CD4-positive, alpha-beta T cell (primary cell): ENCODE results near the gene ANKRD44. TPM values are rescaled to one million over a fixed set of nuclear protein-coding genes. Genes with fewer than 3 reads are reported as not detected.

ENCODE experiments used
- ATAC-seq: fragments of 200-7000 bp; cut with Tn5 transposase; one replicate; pipeline ENCODE4 v1.10.0; 2022; ENCODE audit warnings: mild to moderate bottlenecking; ENCODE audit not compliant: poor library complexity
- CTCF ChIA-PET: fragments of 350-600 bp; sonication (Branson Sonifier 250); formaldehyde crosslinking; loops from one replicate; lab custom pipeline; 2021; ENCODE audit warnings: antibody characterized with exemption, inconsistent platforms; lab: Charles Lee
- POLR2A ChIA-PET: fragments of 350-600 bp; sonication (Branson Sonifier 250); formaldehyde crosslinking; loops from one replicate; lab custom pipeline; 2021; ENCODE audit warnings: antibody characterized with exemption, inconsistent platforms; lab: Charles Lee
- DNase-seq, 14 experiments: peaks; one replicate each; pipeline ENCODE4 v3.0.0-alpha.2; 2013 to 2020; ENCODE audit warnings: mixed read lengths in 2 of 14
- H3K27ac ChIP-seq, 2 donors: one replicate each; pipeline versions ENCODE4 v1.5.1 to v1.7.0; 2013; ENCODE audit warnings: low read length in 2 of 2, low read depth in 1 of 2, mild to moderate bottlenecking in 1 of 2
- H3K27me3 ChIP-seq, 2 experiments: 1 replicate in 1 of 2; 2 replicates in 1 of 2; pipeline versions ENCODE4 v1.6.1 to v1.7.0; 2013; ENCODE audit warnings: low read length in 2 of 2, control low read depth in 1 of 2, mild to moderate bottlenecking in 1 of 2, moderate library complexity in 1 of 2; ENCODE audit not compliant: insufficient read depth in 2 of 2, control insufficient read depth in 1 of 2
- H3K36me3 ChIP-seq: one replicate; pipeline ENCODE4 v1.6.1; 2013; ENCODE audit warnings: low read length, control low read depth; ENCODE audit not compliant: insufficient read depth
- H3K4me1 ChIP-seq: one replicate; pipeline ENCODE4 v1.6.1; 2013; ENCODE audit warnings: low read length, control low read depth; ENCODE audit not compliant: insufficient read depth
- H3K4me3 ChIP-seq: one replicate; pipeline ENCODE4 v1.5.1; 2013; ENCODE audit warnings: mild to moderate bottlenecking, low read length, moderate library complexity
- H3K9me3 ChIP-seq, 2 experiments: 1 replicate in 1 of 2; 2 replicates in 1 of 2; pipeline versions ENCODE4 v1.6.1 to v1.7.0; 2013; ENCODE audit warnings: low read length in 2 of 2, mild to moderate bottlenecking in 2 of 2, control low read depth in 1 of 2, moderate library complexity in 1 of 2; ENCODE audit not compliant: control insufficient read depth in 1 of 2, insufficient read depth in 1 of 2
- H3K27ac Mint-ChIP-seq: one replicate; pipeline ENCODE4 v1.8.0; 2020; ENCODE audit warnings: mixed read lengths
- H3K27me3 Mint-ChIP-seq: one replicate; pipeline ENCODE4 v1.8.0; 2021; ENCODE audit warnings: mixed read lengths
- H3K36me3 Mint-ChIP-seq: one replicate; pipeline ENCODE4 v1.8.0; 2021; ENCODE audit warnings: low read depth, mixed read lengths
- H3K4me1 Mint-ChIP-seq: one replicate; pipeline ENCODE4 v1.8.0; 2021; ENCODE audit warnings: low read depth, mixed read lengths
- H3K4me3 Mint-ChIP-seq: one replicate; pipeline ENCODE4 v1.8.0; 2020; ENCODE audit warnings: mild to moderate bottlenecking, mixed read lengths
- H3K9me3 Mint-ChIP-seq: one replicate; pipeline ENCODE4 v1.8.0; 2020; ENCODE audit warnings: mixed read lengths
- CTCF ChIP-seq: fragments of 200-600 bp; IDR thresholded peaks from one replicate; pipeline ENCODE4 v1.8.0; 2022; ENCODE audit warnings: antibody characterized with exemption, mild to moderate bottlenecking
- intact Hi-C, 2 experiments: fragments of 100-400 bp; cut with DNase I in 1 of 2; cut with micrococcal nuclease in 1 of 2; formaldehyde crosslinking; loops; one replicate each; pipeline versions ENCODE4 v1.15.1 to v1.9.0; 2023 to 2025; cut with DNase I, micrococcal nuclease
- total RNA-seq, 174 experiments: library from RNA in 2 of 174; stranded (reverse) in 2 of 174; gene quantifications; one replicate each; pipeline ENCODE4 v1.2.3 and lab custom pipeline; 2021 to 2026

ANKRD44 gene
- total RNA-seq, 2 experiments from 2014 or later, result 170 to 186 TPM

- ChIA-PET POLR2A (interaction anchor here (1.0 to 1.9 kb wide), 3 partner anchors 30 to 162 kb away, joined by 3 to 6 read pairs (median 4); partner anchors contain the start of gene ANKRD44), CTCF (interaction anchor here (0.7 to 1.0 kb wide), 2 partner anchors 21 to 245 kb away, joined by 3 read pairs; no protein-coding TSS in a partner anchor)
- Histone ChIP-seq H3K36me3 (no peaks in the 10 kb centered on the region), H3K27me3 (no peaks in the 10 kb centered on the region), H3K4me3 (no peak overlapping the region), H3K9me3 (peaks cover 0 to 3% of the 10 kb centered on the region in 2 experiments), H3K4me1 (no peaks in the 10 kb centered on the region), H3K27ac (no peak overlapping the region)
- no peaks in the 10 kb centered on the region for H3K27me3 Mint-ChIP-seq
- ATAC-seq (no peak), DNase-seq (no peak)
- no peak overlapping the region for H3K4me3 Mint-ChIP-seq
- no peaks in the 10 kb centered on the region for H3K36me3 Mint-ChIP-seq
- no peaks in the 10 kb centered on the region for H3K9me3 Mint-ChIP-seq
- H3K4me1 Mint-ChIP-seq, result peaks cover 27% of the 10 kb centered on the region
- intact Hi-C loops, result loop anchor here (5.0 kb wide), 3 partner anchors 36 to 166 kb away; partner anchors contain the start of gene ANKRD44 (in 1 of the 2)
- H3K27ac Mint-ChIP-seq, result no peak overlapping the region
- TF ChIP-seq CTCF, result no peak
Measured at GRCh38 chr2:197357986-197358385, 47.4 kb upstream of the ANKRD44 start.

- H3K4me3 Mint-ChIP-seq, result no peak overlapping the region
- no peaks in the 10 kb centered on the region for H3K4me1 ChIP-seq
- no peaks in the 10 kb centered on the region for H3K9me3 Mint-ChIP-seq
- peak; percentile 56 for TF ChIP-seq CTCF
- peaks cover 0 to 3% of the 10 kb centered on the region in 2 experiments for H3K9me3 ChIP-seq
- H3K36me3 ChIP-seq, result no peaks in the 10 kb centered on the region
- no peak overlapping the region for H3K27ac ChIP-seq
- ChIA-PET CTCF (interaction anchor here (1.9 to 2.1 kb wide), 2 partner anchors 8 to 243 kb away, joined by 4 to 7 read pairs; no protein-coding TSS in a partner anchor), POLR2A (no interaction called here)
- no peak overlapping the region for H3K4me3 ChIP-seq
- ATAC-seq, result peak; percentile 78
- no peaks in the 10 kb centered on the region for H3K27me3 Mint-ChIP-seq
- H3K4me1 Mint-ChIP-seq, result peaks cover 27% of the 10 kb centered on the region
- no peaks in the 10 kb centered on the region for H3K36me3 Mint-ChIP-seq
- intact Hi-C loops, result loop anchor here (5.0 kb wide), 3 partner anchors 34 to 164 kb away; partner anchors contain the start of gene ANKRD44 (in 1 of the 2)
- no peak overlapping the region for H3K27ac Mint-ChIP-seq
- H3K27me3 ChIP-seq, result no peaks in the 10 kb centered on the region
- DNase-seq, result peak in 3 of 14 experiments; percentile 25 to 54 (median 47)
Measured at GRCh38 chr2:197356136-197356535, 45.6 kb upstream of the ANKRD44 start.

- no peak overlapping the region for H3K27ac ChIP-seq
- no peaks in the 10 kb centered on the region for H3K36me3 ChIP-seq
- H3K4me3 ChIP-seq, result no peak overlapping the region
- ChIA-PET POLR2A (no interaction called here), CTCF (interaction anchor here (1.9 kb wide), 1 partner anchor 10 kb away, joined by 4 read pairs; no protein-coding TSS in a partner anchor)
- H3K9me3 Mint-ChIP-seq, result no peaks in the 10 kb centered on the region
- H3K27ac Mint-ChIP-seq, result no peak overlapping the region
- DNase-seq (no peak), ATAC-seq (no peak)
- no peaks in the 10 kb centered on the region for H3K4me1 ChIP-seq
- no peak overlapping the region for H3K4me3 Mint-ChIP-seq
- TF ChIP-seq CTCF, result no peak
- H3K4me1 Mint-ChIP-seq, result peaks cover 21% of the 10 kb centered on the region
- no peaks in the 10 kb centered on the region for H3K27me3 Mint-ChIP-seq
- H3K36me3 Mint-ChIP-seq, result no peaks in the 10 kb centered on the region
- H3K27me3 ChIP-seq, result no peaks in the 10 kb centered on the region
- intact Hi-C loops, result no loop called here
- no peaks in the 10 kb centered on the region for H3K9me3 ChIP-seq
Measured at GRCh38 chr2:197354169-197354558, 43.6 kb upstream of the ANKRD44 start.
